DMS53 treated with DMSO at 0.1 percent for 48 hours (cell line): ENCODE measurements around the gene PCED1B.

ENCODE experiments used
- DNase-seq: peaks from one replicate; lab custom pipeline; 2025; ENCODE audit not compliant: unreplicated experiment; lab: John Stamatoyannopoulos, UW

PCED1B gene

GRCh38 chr12:47224563-47225133, 145.2 kb downstream of the PCED1B start:
- no peak for DNase-seq

- DNase-seq: no peak
These were observed 145.9 kb downstream of the PCED1B start for GRCh38 chr12:47225356-47225755.

- no peak for DNase-seq
These were observed 146.8 kb downstream of the PCED1B start for GRCh38 chr12:47226199-47226598.

GRCh38 chr12:47228802-47229201, 149.4 kb downstream of the PCED1B start:
- no peak for DNase-seq

GRCh38 chr12:47231456-47231855, 152.0 kb downstream of the PCED1B start:
- DNase-seq: no peak

- DNase-seq: no peak
These were observed 155.2 kb downstream of the PCED1B start for GRCh38 chr12:47234576-47235141.

GRCh38 chr12:47235258-47236040, 156.0 kb downstream of the PCED1B start:
- no peak for DNase-seq

- DNase-seq: no peak
These were observed 156.8 kb downstream of the PCED1B start for GRCh38 chr12:47236109-47236714.

- no peak for DNase-seq
These were observed 158.4 kb downstream of the PCED1B start for GRCh38 chr12:47237751-47238211.

GRCh38 chr12:47238669-47239114, 159.3 kb downstream of the PCED1B start:
- no peak for DNase-seq

- DNase-seq: no peak
These were observed 163.0 kb downstream of the PCED1B start for GRCh38 chr12:47242426-47242825.

- DNase-seq: no peak
These were observed 165.4 kb downstream of the PCED1B start for GRCh38 chr12:47244835-47245234.

GRCh38 chr12:47245623-47246022, 166.2 kb downstream of the PCED1B start:
- no peak for DNase-seq

GRCh38 chr12:47247418-47247817, 168.0 kb downstream of the PCED1B start:
- DNase-seq: peak; percentile 42

- no peak for DNase-seq
These were observed 169.7 kb downstream of the PCED1B start for GRCh38 chr12:47249082-47249481.

GRCh38 chr12:47249719-47250357, 170.4 kb downstream of the PCED1B start:
- DNase-seq: peak; percentile 33

- no peak for DNase-seq
These were observed 172.5 kb downstream of the PCED1B start for GRCh38 chr12:47251919-47252318.

- no peak for DNase-seq
These were observed 185.5 kb downstream of the PCED1B start for GRCh38 chr12:47264951-47265350.

- DNase-seq: no peak
These were observed 186.0 kb downstream of the PCED1B start for GRCh38 chr12:47265391-47265790.

GRCh38 chr12:47267571-47267970, 188.2 kb downstream of the PCED1B start:
- DNase-seq: no peak
